HG03439 (cell line): Measurements from ENCODE around the gene MRPL23.

Experiments used
- ATAC-seq: cut with Tn5 transposase; IDR thresholded peaks from one replicate; pipeline ENCODE4 v1.9.1; 2021; ENCODE audit warnings: mild to moderate bottlenecking, moderate library complexity; ENCODE audit not compliant: unreplicated experiment

MRPL23 gene

GRCh38 chr11:1988667-1989317 is 41.7 kb downstream of the MRPL23 start:
- ATAC-seq, result no peak

GRCh38 chr11:1989953-1990352 is 42.8 kb downstream of the MRPL23 start:
- no peak for ATAC-seq

- no peak for ATAC-seq
Measured at GRCh38 chr11:1990872-1991578, 43.9 kb downstream of the MRPL23 start.

GRCh38 chr11:1992111-1992510 is 45.0 kb downstream of the MRPL23 start:
- no peak for ATAC-seq

GRCh38 chr11:1994121-1994520 is 47.0 kb downstream of the MRPL23 start:
- no peak for ATAC-seq

- no peak for ATAC-seq
Measured at GRCh38 chr11:1997755-1998154, 50.6 kb downstream of the MRPL23 start, which contains the start of gene H19. Gene H19 (minus strand): TSS chr11:1997842.

- ATAC-seq, result no peak
Measured at GRCh38 chr11:1998290-1998689, 51.2 kb downstream of the MRPL23 start.

GRCh38 chr11:1998861-1999260 is 51.7 kb downstream of the MRPL23 start:
- no peak for ATAC-seq

- no peak for ATAC-seq
Measured at GRCh38 chr11:2002042-2002776, 55.1 kb downstream of the MRPL23 start.

GRCh38 chr11:2002807-2003206 is 55.7 kb downstream of the MRPL23 start:
- ATAC-seq, result no peak

- no peak for ATAC-seq
Measured at GRCh38 chr11:2004466-2004865, 57.3 kb downstream of the MRPL23 start.
